ENCODE data around the gene AMBP. TPM values are rescaled to one million over a fixed set of nuclear protein-coding genes. Genes with fewer than 3 reads are reported as not detected.

Gene AMBP
- total RNA-seq, 1 experiment from 2014 or later, result not detected

GRCh38 chr9:114057161-114057885, 20.8 kb downstream of the AMBP start:
- no TSS peak for BruUV-seq (replicated peaks)
- POLR2A ChIA-PET (ENCODE audit: unreplicated experiment), result no interaction called here

GRCh38 chr9:114056527-114056926, 21.6 kb downstream of the AMBP start:
- Histone ChIP-seq H3K4me3 (no peak overlapping the region), H3K4me1 (replicated peaks; ENCODE audit: insufficient read depth) (no peaks in the 10 kb centered on the region), H3K27ac (no peak overlapping the region), H3K36me3 (ENCODE audit: low read depth) (no peaks in the 10 kb centered on the region), H3K9me2 (ENCODE audit: insufficient read depth) (no peaks in the 10 kb centered on the region), H3K27me3 (ENCODE audit: insufficient read depth, low read depth) (peaks cover 97% of the 10 kb centered on the region), H3K9me3 (ENCODE audit: insufficient read depth, low read depth) (no peaks in the 10 kb centered on the region), H4K20me1 (ENCODE audit: insufficient read depth) (no peaks in the 10 kb centered on the region), H2AFZ (no peak overlapping the region), H3F3A (ENCODE audit: insufficient read depth, low read depth) (no peaks in the 10 kb centered on the region), H3K79me2 (ENCODE audit: low read depth) (no peaks in the 10 kb centered on the region), H3K4me2 (no peak overlapping the region)
- intact Hi-C loops (cut with micrococcal nuclease; ENCODE audit: unreplicated experiment), result no loop called here
- ChIA-PET POLR2A (ENCODE audit: unreplicated experiment) (no interaction called here), CTCF (no interaction called here)
- TF ChIP-seq EZH2 (IDR thresholded peaks at IDR 0.05; ENCODE audit: low read depth) (no peak), CTCF (conservative IDR thresholded peaks at IDR 0.05) (no peak)
- DNase-seq, result no peak
- BruUV-seq (replicated peaks), result no TSS peak

More at GRCh38 chr9:114057161-114057885, 20.8 kb downstream of the AMBP start:
- Histone ChIP-seq H3K4me1 (replicated peaks; ENCODE audit: insufficient read depth) (no peaks in the 10 kb centered on the region), H4K20me1 (ENCODE audit: insufficient read depth) (no peaks in the 10 kb centered on the region), H3K9me3 (ENCODE audit: insufficient read depth, low read depth) (no peaks in the 10 kb centered on the region), H3F3A (ENCODE audit: insufficient read depth, low read depth) (no peaks in the 10 kb centered on the region), H3K4me2 (no peak overlapping the region), H3K4me3 (no peak overlapping the region), H3K27ac (no peak overlapping the region), H3K36me3 (ENCODE audit: low read depth) (no peaks in the 10 kb centered on the region), H3K79me2 (ENCODE audit: low read depth) (no peaks in the 10 kb centered on the region), H3K27me3 (ENCODE audit: insufficient read depth, low read depth) (peaks cover 96% of the 10 kb centered on the region), H2AFZ (no peak overlapping the region), H3K9me2 (ENCODE audit: insufficient read depth) (no peaks in the 10 kb centered on the region)
- DNase-seq, result no peak
- TF ChIP-seq CTCF (conservative IDR thresholded peaks at IDR 0.05) (no peak), EZH2 (IDR thresholded peaks at IDR 0.05; ENCODE audit: low read depth) (no peak)
- CTCF ChIA-PET, result no interaction called here
- intact Hi-C loops (cut with micrococcal nuclease; ENCODE audit: unreplicated experiment), result no loop called here

- Histone ChIP-seq H3K4me1 (replicated peaks; ENCODE audit: insufficient read depth) (no peaks in the 10 kb centered on the region), H3K27ac (no peak overlapping the region), H3K9me3 (ENCODE audit: insufficient read depth, low read depth) (no peaks in the 10 kb centered on the region), H3K4me3 (no peak overlapping the region), H4K20me1 (ENCODE audit: insufficient read depth) (no peaks in the 10 kb centered on the region), H3K36me3 (ENCODE audit: low read depth) (no peaks in the 10 kb centered on the region), H3K27me3 (ENCODE audit: insufficient read depth, low read depth) (peaks cover 97% of the 10 kb centered on the region), H3F3A (ENCODE audit: insufficient read depth, low read depth) (no peaks in the 10 kb centered on the region), H2AFZ (no peak overlapping the region), H3K79me2 (ENCODE audit: low read depth) (no peaks in the 10 kb centered on the region), H3K4me2 (no peak overlapping the region), H3K9me2 (ENCODE audit: insufficient read depth) (no peaks in the 10 kb centered on the region)
- intact Hi-C loops (cut with micrococcal nuclease; ENCODE audit: unreplicated experiment), result no loop called here
- TF ChIP-seq CTCF (conservative IDR thresholded peaks at IDR 0.05) (no peak), EZH2 (IDR thresholded peaks at IDR 0.05; ENCODE audit: low read depth) (no peak)
- DNase-seq, result no peak
- no TSS peak for BruUV-seq (replicated peaks)
- CTCF ChIA-PET, result no interaction called here
- POLR2A ChIA-PET (ENCODE audit: unreplicated experiment), result no interaction called here
These were observed 22.2 kb downstream of the AMBP start for GRCh38 chr9:114055894-114056293.

Measured in PC-9 (cell line).